Measurements from ENCODE around the gene ZDHHC11B. TPM values are rescaled to one million over a fixed set of nuclear protein-coding genes. Genes with fewer than 3 reads are reported as not detected.

ZDHHC11B gene
- total RNA-seq, 1 donor, result 1.6 TPM

DNA sequence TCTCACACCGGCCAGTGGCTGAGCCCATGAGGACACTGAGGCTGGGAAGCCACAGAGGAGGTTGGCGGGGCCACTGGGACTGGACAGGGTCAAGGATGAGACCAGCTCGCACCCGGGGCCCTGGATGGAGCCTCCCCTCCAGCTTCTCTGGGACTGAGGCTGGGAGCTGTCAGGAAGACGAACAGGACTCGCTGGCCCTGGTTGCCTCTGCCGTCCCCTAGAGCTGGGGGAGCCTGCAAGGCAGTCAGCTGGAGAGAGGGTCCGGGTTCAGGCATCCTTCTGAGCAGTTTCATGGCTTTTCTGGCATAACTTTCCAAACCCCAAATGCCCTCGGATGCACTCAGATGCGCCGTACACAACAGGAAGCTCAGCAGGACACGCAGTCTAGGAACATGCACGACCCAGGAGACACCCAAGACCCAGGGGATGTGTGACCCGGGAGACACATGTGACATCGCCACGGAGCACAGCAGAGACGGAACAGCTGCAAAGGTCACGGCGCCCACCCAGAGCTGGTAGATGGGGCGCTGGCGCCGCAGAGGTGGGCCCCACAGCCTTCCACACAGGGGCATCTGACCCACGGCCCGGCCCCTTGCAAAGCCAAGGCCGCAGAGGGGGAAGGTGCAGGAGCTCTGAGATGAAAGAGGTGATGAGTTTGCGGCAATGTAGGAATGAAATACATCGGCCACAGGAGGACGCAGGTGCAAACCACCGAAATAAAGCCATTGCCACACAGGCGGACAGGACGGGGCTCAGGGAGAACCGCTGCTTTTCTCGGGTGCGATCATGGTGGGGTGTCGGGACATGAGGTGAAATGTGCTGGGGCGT is 108.4 kb downstream of the ZDHHC11B start:
- DNase-seq (ENCODE audit: low read depth in 2 of 3, low spot score in 2 of 3), result no peak

DNA sequence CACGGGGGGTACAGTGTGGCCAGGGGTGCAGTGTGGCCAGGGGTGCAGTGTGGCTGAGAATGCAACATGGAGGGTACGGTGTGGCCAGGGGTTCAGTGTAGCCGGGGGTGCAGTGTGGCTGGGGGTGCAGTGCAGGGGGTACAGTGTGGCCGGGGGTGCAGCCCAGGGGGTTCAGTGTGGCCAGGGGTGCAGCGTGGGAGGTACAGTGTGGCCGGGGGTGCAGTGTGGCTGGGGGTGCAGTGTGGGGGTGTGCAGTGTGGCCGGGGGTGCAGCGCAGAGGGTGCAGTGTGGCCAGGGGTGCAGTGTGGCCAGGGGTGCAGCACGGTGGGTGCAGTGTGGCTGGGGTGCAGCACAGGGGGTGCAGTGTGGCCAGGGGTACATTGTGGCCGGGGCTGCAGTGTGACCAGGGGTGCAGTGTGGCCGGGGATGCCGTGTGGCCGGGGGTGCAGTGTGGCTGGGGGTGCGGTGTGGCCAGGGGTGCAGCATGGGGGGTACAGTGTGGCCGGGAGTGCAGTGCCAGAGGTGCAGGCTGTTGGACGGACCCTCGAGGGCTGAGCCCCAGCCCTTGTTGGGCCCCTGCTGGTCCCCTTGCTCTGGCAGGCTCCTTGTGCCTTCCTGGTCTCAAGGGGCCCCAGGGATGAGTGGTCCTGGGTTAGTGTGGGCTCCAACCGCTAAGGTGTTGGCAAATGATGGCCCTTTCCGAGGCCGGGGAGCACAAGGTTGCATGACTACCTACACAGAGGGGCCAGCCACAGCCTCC is 109.2 kb downstream of the ZDHHC11B start:
- no peak for DNase-seq (ENCODE audit: low read depth in 2 of 3, low spot score in 2 of 3)

DNA sequence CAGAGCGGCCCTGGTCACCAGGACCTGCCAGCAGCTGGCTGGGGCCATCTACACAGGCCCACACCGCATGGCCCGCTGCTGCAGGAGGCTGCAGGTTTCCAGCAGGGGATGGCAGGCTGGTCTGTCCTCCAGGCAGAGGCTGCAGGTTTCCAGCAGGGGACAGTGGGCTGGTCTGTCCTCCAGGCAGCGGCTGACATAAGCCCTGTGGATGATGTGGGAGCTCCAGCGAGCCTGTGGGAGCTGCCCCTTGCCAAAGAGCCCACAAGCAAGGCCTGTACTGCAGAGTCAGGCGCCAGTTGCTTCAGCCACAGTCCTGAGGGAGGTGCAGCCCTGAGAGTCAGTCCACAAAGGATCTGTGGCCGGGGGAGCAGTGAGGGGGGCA is 109.9 kb downstream of the ZDHHC11B start:
- DNase-seq (ENCODE audit: low read depth in 2 of 3, low spot score in 2 of 3), result no peak

DNA sequence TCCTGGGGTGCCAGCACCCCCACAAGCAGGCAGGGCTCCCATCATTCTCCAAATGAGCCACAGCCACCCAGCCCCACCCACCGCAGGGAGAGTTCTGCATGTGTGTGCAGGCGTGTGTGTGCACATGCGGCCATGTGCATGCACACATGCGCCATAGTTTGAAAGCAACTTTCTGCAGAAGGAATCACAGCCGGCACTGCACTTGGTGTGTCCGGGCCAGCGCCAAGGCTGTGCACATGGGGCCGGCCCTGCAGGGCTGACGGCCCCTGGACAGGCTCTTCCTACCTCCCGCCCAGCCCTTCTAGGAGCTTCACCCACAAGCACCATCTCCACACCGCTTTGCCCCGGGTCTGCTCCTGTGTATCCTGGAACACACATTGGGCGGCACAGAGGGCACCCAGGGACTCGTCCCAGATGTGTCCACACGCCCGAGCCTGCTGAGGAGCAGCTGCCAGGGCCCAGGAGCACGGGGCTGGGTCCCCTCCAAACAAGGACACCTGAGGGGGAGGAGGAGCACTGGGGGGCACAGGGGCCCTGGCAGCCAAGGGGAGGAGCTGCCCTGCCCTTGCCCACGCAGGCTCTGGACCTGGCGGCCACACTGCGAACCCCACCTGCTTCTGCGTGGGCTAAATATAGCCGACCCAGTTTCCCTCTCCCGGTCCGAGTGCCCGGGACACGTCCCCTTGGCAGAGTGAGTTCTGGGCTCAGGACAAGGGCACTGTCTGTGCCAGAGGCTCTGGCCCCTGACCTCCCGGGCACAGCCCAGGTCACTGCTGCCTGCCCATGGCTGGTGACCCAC is 110.5 kb downstream of the ZDHHC11B start:
- DNase-seq (ENCODE audit: low read depth in 2 of 3, low spot score in 2 of 3), result no peak

DNA sequence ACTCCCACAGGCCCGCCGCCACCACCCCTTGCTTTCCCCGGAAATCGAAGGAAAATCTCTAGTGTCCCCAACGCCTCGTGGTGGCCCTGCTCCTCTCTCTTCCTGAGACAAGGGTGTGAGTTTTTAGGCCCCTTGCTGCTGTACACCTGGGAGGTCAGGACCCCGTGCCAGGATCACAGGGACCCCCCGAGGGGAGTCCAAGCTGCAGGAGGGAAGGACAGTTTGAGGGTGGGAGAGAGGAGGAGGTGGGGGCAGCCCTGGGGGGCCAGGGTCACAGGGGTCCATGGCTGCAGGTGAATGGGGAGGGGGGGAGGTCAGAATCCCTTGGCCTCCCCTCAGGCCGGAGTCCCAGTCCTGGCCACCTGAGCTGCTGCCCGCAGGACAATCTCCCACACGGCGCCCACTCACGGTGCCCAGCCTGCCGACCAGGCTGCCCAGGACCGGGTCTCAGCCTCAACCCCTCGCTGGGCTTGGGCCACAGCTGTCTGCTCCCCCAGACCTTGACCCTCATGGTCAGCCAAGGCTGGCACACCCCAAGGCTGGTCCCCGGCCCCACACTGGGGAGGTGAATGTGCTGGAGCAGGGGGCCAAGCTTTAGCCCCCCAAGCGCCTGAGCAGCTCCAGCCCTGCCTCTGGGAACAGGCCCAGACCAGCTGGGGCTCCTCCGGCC is 111.2 kb downstream of the ZDHHC11B start:
- no peak for DNase-seq (ENCODE audit: low read depth in 2 of 3, low spot score in 2 of 3)

DNA sequence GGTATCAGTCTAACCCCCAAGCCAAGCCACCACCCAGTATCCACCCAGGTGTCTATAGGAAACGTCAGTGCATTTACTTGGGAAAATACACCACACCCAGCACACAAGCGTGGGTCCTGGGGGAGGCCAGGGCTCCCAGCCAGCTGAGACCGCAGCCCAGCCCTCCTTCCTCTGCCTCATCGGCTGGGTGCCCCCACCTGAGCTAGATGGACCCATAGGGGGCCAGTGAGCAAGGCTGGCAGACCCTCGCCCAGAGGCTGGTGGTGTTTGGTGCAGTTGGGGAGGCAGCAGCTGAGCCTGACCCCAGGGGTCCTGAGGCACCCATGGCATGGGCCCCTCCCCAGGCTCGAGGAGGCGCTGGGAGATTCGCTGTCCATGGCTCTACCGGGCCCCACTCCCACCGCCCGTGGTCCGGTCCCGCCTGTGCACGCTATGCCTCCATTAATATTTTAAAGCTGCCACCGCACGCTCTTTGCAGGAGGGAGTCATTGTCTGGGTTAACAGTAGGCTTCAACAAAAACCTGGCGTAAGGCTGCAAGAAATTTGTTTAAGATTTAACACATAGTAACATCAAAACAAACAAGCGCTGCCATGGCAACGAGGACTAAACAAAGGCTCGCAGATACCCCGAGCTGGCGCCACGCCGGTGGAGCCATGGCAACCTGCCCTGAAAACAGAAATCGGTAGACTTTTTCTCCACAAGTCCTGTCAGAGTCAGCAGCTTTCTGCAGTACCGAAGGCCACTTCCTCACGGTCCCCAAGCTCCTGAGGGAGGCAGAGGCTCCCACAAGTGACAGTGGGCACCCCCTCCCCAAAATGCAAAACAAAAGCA is 112.0 kb downstream of the ZDHHC11B start:
- DNase-seq (ENCODE audit: low read depth in 2 of 3, low spot score in 2 of 3), result peak; percentile 66 to 99 (median 96)

DNA sequence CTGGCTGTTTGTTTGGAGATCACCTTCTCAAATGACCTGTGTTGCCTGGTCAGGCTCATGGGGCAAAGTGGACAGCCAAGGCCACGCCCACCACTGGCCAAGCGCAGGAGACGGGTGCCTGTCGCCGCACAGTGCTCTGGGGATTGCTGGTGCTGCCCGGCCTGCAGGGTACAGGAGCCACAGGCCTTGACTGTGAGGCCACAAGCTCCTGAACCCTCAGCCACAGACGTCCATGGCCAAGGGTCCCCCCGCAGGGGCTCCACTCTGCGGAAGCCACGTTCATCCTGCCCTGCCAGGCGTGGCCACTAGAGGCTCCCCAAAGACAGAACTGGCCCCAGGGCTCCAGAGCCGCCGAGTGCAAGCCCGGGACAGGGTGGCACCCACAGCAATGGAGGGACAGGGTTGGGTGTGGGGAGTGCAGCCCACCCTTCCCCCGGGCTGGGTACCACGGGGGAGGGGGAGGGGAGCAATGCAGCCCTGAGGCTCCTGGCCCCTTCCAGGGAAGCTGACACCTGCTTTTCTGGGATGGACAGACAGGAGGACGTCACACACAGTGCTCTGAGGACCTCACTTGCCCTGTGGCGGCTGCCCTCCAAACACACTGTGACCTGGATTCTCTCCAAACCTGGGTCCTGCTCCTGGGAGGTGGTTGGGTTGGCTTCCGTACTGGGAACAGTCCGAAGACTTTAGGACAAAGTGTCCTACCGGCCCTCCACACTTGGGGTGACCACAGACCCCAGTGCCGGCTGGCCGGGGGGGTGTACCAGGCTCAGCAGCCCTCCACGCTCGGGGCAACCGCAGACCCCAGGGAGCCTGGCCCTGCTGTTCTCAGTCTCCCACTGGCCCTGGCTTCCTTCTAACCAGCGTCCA is 112.8 kb downstream of the ZDHHC11B start:
- peak in 2 of 3 donors; percentile 74 to 85 for DNase-seq (ENCODE audit: low read depth in 2 of 3, low spot score in 2 of 3)

DNA sequence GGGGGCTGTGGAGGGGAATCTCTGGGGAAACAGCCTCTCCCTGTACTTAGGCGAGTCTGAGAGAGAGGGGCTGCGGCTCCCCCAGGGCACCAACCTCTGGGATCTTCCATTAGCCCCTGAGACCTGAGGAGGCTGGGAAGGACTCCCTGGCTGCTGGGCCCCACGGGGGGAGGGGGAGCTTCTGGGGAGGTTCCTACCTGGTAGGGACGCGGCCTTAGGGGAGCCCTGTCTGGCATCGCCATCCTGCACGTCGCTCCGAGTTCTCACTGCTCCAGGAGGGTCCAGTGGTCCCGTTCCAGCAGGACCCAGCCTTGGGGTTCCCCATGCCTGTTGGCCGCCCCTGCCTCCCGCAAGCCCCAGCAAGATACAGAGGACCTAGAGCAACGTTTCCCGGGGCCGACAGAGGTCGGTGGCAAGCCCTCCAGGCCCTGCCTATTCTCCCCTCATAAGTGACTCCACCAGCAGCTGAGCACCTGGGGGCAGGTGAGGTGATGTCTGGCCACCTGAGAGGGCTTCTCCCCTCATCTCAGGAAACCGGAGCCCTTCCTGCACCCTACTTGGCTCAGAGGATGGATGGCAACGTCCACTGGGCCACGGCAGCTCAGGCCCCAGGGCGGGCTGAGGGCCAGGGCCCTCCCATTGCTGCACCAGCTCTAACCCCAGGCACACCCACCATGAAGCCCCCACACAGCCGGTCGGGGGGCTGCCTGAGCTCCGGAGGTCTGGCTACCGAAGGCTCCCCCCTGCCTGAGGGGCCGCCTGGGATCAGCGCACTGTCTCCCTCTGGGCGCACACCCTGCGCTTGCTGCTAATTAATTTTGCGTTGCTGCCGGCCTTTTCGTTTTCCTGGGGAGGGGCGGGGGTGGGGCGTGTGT is 113.9 kb downstream of the ZDHHC11B start:
- no peak for DNase-seq (ENCODE audit: low read depth in 2 of 3, low spot score in 2 of 3)

DNA sequence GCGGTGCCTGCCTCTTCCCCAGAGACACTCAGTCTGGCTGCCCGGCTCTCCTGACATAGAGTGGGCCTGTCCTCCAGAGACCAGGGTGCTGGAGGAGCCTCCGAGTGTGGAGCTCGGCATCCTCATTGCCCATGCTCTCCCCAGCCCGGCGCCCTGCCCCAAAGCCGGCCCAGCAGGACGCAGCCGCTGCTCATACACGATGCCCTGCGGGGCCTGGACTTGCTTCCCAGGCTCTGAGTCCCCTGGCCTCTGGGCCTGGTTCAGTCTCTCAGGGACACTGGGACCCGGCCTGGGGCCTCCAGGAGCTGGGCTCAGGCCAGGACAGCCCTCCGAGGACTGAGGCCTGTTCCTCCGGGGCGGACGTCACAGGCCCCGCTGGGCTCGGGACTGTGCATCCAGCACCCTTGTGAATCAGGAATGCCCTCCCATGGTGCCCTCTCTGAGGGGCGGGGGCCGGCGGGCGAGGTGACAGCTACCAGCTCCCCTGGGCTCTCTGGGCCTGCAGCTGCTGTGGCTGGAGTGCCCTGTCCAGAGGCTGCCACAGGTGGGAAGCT is 114.6 kb downstream of the ZDHHC11B start:
- no peak for DNase-seq (ENCODE audit: low read depth in 2 of 3, low spot score in 2 of 3)

DNA sequence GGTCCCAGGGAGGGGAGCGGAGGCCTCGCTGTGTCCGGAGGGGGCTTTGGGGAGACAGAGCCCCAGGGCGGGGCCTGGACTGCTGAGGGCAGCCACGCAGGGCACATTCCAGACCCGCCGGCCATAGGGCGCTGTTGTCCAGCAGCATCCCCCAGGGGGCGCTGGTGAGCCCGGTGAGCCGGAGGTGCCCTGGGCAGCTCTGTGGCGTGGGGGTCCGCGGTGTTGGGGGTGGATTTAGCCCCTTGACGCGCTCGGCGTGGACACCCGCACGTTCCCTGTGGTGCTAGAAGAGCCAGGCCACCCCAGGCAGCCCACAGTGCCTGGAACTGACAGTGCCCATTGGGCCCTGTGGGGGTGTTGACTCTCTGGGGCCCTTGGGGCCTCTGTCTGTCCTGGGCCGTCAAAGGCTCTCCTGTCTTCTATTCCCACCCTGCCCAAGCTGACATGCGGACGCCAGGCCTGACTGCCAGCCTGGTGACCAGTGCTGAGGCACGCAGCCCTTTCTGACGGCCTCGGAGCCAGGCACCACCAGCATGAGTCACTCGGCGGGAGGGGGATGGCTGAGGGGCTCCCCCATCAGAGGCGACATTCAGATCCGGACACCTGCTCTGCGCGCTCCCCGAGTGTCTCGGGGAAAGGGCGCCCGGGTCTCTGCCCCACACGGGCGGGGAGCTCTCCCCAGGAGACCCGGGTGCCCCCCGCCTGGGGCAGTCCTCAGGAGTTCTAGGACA is 115.3 kb downstream of the ZDHHC11B start:
- peak in 1 of 3 donors; percentile 32 for DNase-seq (ENCODE audit: low read depth in 2 of 3, low spot score in 2 of 3)

DNA sequence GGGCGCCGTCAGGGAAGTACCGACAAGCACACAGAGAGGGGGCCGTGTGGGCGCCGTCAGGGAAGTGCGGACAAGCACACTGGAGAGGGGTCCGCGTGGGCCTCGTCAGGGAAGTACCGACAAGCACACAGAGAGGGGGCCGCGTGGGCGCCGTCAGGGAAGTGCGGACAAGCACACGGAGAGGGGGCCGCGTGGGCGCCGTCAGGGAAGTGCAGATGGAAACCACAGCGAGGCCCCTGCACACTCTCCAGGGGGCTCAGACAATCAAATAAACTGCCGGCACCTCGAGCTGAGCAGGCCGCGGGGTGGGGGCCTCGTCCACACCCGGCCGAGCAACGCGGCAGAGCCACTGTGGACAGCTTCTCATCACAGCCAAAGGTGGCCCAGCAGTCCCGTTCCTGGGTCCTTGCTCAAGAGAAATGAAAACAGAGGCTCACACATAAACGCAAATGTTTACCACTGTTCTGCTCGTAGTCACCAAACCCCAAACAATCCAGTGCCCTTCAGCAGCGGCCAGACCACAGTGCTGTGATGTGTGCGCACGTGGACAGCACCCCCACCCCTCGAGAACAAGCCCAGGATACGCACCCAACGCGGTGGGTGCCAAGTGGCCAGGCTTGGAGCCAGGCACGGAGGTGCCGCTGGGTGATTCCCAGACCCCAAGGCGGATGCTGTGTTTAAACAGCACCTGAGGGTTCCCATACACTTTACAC is 116.1 kb downstream of the ZDHHC11B start:
- no peak for DNase-seq (ENCODE audit: low read depth in 2 of 3, low spot score in 2 of 3)

DNA sequence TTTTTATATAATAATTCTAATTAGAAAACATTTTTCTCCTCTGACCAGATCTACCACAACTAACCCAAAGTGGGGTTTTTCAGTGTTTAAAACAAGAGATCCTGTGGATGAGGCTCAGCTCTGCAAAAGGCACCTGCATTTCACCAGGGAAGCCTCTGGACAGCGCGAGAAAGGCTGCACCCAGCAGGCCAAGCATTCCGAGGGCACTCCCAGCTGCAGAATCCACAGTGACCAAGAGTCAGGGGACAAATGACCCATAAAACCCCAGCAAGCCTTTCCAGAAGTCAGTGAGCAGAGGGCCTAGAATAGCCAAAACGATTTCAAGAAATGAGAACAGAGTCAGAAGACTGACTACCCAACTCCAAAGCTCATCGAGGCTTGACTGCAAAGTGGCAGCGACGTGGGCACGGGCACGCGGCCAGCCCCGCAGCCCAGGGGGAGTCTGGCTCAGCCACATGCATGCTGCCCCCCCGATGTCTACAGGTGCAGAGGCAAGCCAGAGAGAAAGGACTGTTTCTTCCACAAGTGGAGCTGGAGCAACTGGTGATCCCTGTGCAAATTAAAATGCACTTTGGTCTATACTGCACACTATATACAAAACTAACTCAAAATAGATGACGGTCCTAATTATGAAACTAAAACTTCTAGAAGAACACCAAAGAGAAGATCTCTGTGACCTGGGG is 117.6 kb downstream of the ZDHHC11B start:
- DNase-seq (ENCODE audit: low read depth in 2 of 3, low spot score in 2 of 3), result no peak

DNA sequence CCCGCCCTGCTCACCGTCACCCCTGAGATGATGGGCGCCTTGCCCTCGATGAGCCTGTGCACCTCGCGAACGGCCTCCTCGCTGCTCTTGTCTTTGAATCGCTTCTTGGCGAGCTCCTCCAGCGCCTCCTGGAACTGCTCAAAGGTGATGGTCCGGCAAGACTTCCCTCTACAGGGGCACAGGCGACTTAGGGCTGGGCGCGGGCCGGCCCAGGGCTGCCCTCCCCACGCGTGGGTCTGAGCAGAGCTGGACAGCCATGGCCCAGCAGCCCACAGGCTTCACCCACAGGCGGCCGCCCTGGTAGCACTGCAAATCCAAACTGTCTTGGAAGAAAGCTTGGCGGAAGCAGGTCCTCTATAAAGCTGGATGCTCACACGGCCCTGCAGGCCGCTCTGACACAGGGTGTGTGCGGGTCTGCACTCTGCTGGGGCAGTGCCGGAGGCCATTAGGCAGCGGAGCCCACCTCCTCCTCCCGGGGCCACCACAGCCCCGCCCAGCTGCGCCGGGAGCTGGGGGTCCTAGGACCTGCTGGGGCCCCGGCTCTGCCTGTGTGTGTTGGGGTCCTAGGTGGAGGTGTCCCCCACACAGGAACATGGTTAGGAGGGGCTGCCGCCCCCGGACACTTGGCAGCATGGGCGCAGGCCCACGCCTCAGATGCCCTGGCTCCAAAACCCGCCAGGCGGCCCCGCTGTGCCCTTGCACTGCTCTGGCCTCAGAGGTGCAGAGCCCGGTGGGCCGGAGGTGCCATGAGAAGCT is 118.4 kb downstream of the ZDHHC11B start:
- no peak for DNase-seq (ENCODE audit: low read depth in 2 of 3, low spot score in 2 of 3)

DNA sequence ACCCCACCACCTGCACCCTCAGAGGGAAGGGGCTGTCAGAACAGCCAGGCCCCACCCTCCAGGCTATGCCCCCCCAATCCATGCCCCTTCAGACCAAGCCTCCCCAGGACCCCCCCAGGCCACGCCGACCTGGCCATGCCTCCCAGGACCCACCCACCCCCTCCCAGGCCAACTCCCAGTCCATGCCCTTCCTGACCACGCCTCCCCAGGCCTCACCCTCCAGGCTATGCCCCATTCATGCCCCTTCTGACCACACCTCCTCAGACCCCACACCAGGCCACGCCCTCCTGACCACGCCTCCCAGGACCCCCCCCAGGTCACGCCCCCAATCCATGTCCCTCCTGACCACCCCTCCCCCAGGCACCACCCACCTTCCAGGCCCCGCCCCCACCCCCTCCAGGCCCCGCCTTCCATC is 119.0 kb downstream of the ZDHHC11B start:
- DNase-seq (ENCODE audit: low read depth in 2 of 3, low spot score in 2 of 3), result no peak

DNA sequence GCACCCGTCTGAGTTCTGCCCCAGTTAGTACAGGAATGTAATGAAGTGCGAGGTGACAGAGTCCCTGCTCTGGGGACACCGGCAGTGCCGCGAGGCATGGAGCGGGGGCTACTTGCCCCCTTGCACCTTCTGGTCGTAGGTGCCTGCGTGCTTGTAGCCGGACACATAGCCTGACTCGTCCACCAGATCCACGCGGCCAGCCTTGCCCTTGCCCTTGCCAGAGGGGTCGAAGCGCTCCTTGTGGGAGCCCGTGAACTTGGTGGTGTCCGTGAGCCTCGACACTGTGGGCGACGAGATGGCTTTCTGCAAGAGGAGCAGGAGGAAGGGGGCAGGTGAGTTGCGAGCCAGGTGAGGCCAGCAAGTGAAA is 119.6 kb downstream of the ZDHHC11B start:
- DNase-seq (ENCODE audit: low read depth in 2 of 3, low spot score in 2 of 3), result no peak

Data from hematopoietic multipotent progenitor cell (in vitro differentiated cells).